GM08714 (cell line): ENCODE measurements around the gene AFMID.
"Not testable (repeated sequence)": the region's sequence is repeated elsewhere in the genome, so short reads cannot be mapped to it uniquely, and the experiment has no call there.

Source experiments
- H3K4me3 ChIP-seq: fragments of 200-500 bp; sonication (Bioruptor generic); 2 replicates; pipeline ENCODE4 v1.5.1; 2014; ENCODE audit warnings: mild to moderate bottlenecking, low read length, inconsistent platforms
- ZNF274 ChIP-seq: IDR thresholded peaks from 2 replicates; pipeline ENCODE4 v1.6.1; 2012; ENCODE audit warnings: mild to moderate bottlenecking, low read depth, low read length

The AFMID gene

DNA sequence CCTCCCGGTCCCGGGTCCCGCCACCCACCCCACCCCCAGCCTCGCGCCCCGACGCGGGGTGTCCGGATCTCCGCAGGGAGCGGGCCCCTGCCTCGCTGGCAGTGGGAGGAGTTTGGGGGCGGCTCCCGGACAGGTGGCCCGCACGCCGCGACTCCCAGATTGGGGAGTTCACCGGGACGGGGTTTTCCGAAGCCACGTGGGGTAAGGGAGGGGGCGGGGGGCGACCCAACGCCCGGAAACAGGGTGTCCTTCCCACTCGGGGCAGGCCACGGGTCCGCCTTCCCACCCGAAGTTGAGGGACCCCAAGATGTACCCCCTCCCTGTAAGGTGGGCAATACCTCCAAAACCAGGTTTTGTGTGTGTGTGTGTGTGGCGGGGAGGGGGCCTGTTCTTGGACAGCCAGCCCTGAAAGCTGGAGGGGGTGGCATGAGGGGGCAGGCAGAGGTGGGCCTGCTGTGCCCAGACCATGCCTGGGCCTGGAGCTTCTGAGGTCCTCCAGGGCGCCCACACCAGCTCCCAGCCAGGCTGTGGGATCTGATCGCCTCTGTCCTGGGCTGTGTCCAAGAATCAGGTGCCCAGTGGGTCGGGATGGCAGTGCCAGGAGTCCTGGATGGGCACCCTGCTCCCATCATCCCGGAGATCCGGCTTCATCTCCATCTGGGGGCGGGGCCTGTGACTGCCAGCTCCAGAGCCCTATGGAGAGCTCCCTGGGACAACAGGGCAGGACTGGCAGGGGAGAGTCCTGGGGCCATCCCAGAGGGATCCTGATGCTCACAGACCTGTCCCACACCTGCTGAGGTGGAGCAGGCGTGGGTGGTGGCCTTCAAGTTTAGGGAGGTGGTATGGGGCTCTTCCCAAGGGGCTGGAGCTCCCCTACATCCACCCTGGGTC lies 18.0 kb upstream of the AFMID start:
- no peak for TF ChIP-seq ZNF274
- H3K4me3 ChIP-seq = peak overlapping the region; percentile 80

DNA sequence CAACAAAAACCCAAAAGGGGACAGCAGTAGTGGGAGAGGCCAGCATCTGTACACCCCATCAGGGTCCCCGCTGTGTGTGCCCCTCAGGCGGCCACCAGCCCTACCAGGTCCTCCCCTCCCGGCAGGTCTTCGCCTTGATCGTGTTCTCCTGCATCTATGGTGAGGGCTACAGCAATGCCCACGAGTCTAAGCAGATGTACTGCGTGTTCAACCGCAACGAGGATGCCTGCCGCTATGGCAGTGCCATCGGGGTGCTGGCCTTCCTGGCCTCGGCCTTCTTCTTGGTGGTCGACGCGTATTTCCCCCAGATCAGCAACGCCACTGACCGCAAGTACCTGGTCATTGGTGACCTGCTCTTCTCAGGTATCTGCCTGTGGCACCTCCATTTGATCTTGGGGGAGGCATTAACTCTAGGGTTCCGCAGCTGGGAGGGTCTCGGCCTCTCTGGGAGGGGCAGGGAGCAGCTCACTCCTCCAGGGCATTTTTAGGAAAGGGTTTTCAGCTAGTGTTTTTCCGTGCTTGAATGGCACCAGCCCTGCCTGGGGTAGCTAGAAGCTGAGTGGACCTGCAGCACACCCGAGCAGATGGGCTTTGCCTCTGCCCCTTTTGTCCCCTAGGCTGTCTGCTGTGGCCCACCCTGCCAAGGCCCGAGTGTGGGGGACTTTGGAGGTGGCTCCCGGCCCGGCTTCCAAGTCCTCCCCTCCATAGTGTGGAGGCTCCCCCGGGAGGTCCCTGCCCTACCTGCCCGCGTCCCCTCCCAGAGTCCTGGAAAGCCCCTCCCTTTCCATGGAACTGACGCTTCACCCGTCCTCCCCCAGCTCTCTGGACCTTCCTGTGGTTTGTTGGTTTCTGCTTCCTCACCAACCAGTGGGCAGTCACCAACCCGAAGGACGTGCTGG lies 16.2 kb upstream of the AFMID start:
- peak overlapping the region; percentile 10; the same call in 1 of the 2 replicates for H3K4me3 ChIP-seq
- TF ChIP-seq ZNF274 = no peak

DNA sequence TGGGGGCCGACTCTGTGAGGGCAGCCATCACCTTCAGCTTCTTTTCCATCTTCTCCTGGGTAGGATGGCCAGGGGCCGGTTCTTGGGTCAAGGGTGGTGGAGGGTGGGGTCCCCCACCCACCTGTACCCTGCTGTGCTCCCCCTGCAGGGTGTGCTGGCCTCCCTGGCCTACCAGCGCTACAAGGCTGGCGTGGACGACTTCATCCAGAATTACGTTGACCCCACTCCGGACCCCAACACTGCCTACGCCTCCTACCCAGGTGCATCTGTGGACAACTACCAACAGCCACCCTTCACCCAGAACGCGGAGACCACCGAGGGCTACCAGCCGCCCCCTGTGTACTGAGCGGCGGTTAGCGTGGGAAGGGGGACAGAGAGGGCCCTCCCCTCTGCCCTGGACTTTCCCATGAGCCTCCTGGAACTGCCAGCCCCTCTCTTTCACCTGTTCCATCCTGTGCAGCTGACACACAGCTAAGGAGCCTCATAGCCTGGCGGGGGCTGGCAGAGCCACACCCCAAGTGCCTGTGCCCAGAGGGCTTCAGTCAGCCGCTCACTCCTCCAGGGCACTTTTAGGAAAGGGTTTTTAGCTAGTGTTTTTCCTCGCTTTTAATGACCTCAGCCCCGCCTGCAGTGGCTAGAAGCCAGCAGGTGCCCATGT lies 15.4 kb upstream of the AFMID start:
- not testable (repeated sequence) for H3K4me3 ChIP-seq

DNA sequence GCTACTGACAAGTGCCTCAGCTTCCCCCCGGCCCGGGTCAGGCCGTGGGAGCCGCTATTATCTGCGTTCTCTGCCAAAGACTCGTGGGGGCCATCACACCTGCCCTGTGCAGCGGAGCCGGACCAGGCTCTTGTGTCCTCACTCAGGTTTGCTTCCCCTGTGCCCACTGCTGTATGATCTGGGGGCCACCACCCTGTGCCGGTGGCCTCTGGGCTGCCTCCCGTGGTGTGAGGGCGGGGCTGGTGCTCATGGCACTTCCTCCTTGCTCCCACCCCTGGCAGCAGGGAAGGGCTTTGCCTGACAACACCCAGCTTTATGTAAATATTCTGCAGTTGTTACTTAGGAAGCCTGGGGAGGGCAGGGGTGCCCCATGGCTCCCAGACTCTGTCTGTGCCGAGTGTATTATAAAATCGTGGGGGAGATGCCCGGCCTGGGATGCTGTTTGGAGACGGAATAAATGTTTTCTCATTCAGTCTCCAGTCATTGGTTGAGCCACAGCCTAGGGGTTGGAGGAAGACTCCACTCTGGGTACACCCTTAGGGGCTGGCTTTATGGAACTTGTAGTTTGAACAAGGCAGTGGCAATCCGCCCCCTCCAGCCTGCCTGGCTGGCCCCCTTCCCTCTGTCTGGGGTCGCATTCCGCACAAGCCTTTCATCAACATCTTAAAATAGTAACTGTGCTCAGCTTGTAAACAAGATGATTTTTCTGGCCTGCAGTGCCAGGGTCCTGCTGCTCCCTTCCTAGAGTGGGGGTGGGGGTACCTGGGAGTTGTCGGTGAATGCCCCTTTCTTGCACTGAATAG lies 14.7 kb upstream of the AFMID start:
- no peak for TF ChIP-seq ZNF274
- H3K4me3 ChIP-seq = no peak overlapping the region; the same call in 1 of the 2 replicates

DNA sequence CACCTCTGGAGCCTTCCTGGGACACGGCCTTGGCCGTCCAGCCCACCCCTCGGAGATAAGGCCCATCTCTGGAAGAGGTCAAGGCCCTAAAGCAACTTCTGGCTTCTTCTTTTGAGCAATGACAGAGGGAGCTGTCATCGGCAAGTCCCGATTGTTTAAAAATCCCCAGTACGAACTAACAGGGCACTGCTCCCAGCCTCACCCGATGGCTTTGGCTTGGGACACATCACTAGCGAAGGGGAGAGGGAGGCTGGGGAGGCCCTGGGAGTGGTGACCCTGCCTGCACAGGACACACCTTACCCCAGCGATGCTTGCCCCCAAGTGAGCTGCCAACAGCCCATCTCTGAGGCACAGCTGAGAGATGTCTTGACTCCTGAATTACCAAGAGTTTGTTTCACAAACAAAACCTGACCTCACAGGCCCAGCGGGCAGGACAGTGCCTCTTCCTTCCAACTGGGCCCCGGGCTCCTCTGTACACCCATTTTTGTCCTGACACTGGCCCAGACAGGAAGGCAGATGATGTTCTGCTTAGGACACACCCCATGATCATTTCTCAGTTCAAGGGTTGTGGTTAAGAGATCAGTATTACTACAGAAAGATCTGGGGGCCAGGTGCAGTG lies 14.0 kb upstream of the AFMID start:
- H3K4me3 ChIP-seq = no peak overlapping the region
- no peak for TF ChIP-seq ZNF274

DNA sequence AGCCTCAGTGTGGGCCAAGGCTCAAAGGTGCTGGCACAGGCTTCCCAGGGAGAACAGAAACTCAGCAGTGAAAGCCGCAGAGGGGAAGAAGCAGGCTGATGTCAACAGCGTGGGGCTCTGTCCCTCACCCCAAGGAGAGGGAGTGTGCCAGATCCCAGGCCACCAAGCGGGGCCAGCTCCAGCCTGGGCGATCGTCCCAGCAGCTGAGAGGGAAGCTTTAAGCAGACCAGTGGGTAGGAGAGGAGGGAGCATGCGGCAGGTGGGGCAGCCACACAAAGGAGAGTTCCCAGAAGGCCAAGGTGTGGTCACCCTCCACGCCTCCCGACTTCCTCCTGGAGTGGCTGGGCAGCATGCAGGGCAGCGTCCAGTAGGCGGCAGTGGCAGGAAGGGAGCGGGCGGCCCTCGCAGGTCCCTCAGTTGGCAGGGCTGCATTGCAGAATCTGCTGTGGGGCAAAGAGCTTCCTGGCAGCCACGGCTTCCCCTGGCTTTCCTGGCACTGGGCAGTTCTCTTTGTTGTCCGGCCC lies 12.8 kb upstream of the AFMID start:
- H3K4me3 ChIP-seq = no peak overlapping the region
- no peak for TF ChIP-seq ZNF274

DNA sequence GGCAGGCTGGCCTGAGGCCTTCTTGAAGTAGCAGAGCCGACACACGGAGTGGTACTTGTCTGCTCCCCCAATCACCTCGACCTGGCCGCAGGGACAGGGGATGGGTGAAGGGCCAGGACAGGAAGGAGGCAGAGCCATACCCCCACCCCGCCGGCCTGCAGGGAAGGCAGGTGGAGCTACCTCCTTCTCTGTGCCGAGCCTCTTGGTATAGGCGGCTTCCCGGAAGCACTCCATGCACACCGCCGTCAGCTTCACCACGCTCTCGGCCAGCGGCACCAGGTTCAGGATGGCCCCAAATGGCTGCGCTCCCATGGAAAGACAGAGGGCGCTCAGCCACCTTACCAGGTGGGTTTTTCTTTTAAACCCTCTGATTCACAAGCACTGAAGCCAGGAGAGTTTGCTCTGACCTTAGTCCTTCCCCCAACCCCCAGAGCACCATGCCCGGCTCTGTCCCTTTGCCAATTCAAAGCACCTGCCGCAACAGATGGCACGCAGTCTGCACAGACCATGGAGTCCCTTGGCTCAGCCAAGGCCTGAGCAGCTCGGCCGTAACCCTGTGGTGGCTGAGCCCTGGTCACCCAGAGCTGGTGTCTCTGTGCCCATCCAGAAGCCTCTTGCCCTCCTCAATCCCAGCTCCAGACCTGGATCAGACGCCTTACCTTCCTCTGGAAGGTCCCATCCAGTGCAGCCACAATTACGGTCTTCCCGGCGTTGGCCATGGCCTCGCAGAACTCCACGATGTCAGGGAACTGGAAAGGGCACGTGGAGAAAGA lies 12.1 kb upstream of the AFMID start:
- no peak for TF ChIP-seq ZNF274
- no peak overlapping the region for H3K4me3 ChIP-seq

DNA sequence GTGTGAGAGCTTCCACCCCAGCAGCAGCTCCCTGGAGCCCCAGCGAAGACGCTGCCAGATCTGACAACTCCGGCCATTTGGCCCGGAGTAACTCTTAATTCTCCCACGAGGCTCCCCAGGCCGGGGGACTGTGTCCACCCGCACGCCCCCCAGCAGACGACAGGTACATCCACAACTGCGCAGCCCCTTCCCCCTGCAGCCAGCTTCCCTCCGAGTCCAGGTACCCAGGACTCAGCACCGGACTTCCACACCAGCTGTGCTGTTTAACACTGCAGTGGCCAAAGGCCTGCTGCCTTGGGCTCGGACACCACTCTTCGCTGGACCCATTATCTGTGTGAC lies 11.6 kb upstream of the AFMID start:
- no peak overlapping the region for H3K4me3 ChIP-seq

DNA sequence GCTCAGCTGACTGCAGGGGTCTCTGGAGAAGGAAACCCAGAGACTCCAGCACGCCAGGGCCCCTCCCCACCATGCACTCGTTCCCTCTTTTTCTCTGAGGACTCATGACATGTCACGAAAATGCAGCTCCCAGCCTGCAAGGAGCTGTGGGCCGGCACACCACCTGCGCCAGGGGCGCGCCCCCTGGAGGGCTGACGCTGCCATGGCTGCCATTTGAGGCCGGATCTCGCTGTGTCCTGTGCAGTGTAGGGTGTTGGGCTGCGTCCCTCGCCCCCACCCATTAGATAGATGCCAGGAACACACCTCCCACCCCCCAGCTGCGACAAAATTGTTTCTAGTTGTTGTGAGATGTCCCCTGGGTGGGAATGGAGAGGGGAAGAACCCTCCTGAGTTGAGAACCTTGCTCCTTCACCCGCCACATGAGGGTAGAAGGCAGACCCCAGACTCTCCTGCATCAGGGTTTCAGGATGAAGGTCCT lies 10.6 kb upstream of the AFMID start:
- H3K4me3 ChIP-seq = no peak overlapping the region
- no peak for TF ChIP-seq ZNF274

More for the DNA sequence above, 11.6 kb upstream of the AFMID start:
- no peak for TF ChIP-seq ZNF274

DNA sequence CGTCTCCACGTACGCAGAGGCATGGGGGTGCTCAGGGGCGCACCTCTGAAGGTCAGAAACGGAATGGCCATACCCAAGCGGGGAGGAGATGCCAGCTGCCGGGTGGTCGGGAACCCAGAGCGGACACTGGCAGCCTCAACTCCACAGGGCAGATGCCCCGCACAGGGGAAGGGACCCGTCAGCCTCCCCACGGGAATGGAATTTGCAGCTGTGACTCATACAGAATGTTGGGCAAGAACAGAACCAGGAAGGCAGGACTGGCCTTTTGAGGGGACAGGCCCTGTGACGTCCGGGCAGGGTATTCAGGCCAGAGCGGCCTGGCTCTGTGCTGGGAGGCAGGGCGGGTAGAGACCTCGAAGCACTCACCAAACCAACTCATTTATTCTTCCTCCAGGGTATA lies 7.8 kb upstream of the AFMID start:
- no peak for TF ChIP-seq ZNF274
- no peak overlapping the region for H3K4me3 ChIP-seq

DNA sequence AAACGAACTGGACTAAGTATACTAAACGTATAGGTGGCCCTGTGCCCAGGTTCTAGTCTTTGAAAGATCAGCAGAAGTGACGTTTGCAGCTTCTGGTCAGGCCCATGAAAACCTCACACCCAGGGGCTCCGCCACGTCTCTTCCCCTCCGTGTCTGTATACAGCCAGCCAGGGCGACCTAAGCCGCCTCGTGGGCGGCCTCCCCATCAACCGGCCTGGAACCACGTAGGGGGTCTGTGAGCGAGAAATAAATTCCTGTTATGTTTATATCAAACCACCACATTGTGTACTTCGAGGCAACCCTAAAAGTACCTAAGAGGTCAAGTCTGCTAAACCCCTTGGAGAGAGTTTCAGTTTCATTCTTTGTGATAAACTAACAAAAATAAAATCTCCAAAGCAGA lies 7.1 kb upstream of the AFMID start:
- no peak overlapping the region for H3K4me3 ChIP-seq
- no peak for TF ChIP-seq ZNF274

DNA sequence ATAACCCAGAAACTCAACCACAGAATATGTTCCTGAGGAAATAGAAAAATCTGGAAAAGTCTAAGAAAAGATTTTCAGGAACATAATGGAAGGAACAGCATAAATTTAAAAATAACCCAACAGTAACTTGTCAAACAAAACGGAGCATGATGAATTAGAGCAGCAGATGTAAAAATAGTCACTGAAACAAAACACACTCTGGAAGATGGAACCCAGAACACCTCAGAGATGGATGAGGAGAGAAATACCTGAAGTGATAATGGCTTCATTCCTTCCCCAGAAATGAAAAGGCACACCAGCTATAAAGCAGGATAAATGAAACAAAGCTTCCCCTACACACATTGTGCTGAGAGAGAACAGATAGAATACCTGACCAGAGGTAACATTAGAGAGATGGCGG lies 6.7 kb upstream of the AFMID start:
- H3K4me3 ChIP-seq = no peak overlapping the region
- TF ChIP-seq ZNF274 = no peak
